ENCODE results near the gene SLC7A4.

The SLC7A4 gene

DNA sequence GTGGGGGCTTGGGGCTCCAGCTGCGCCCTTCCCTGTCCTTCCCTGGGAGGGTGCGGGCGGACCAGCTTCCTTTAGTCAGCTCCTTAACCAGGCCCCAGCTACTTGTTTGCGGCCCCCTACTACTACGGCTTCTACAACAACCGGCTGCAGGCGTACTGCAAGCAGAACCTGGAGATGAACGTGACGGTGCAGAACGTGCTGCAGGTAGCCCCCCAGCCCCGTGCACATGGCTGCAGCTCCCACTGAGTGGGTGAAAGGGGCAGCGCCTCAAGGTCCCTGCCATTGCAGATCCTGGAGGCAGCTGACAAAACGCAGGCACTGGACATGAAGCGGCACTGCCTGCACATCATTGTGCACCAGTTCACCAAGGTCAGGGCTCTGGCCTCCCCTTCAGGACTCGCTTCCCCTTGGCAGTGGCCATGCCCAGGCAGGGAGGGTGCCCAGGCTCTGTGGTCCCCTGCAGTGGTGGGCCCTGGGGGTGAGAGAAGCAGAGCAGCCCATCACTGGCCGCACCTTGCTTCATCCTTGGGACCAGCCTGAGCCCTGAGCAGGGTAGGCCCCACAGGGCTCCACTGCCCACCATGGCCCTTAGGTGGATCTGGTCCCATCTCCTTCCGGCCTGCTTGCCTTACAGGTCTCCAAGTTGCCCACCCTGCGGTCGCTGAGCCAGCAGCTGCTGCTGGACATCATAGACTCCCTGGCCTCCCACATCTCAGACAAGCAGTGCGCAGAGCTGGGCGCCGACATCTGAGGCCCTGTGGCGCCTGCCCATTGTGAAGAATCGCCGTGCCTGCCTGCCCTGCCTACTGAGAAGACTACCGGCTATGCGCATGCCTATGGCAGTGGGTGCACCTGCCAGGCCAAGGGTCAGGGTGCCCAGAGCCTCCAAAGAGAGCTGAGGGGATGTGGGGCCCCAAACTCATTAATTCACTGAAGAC is 35.5 kb downstream of the SLC7A4 start:
- DNase-seq: no peak

DNA sequence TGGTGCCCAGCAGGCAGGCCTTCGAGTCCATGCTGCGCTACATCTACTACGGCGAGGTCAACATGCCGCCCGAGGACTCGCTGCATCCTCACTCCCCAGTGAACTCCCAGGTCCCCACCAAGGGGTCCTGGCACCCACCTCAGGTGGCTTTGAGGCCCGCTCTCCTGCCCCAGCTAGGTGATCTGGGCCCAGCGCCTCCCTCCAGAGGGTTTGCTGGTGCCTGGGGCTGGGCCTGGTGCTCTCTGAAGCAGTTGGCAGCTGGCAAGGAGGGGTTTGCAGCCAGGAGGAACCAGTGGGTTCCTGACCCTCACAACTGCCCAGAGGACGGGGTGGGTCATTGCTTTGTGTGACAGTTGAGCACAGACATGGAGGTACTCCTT is 36.3 kb downstream of the SLC7A4 start:
- DNase-seq: no peak

DNA sequence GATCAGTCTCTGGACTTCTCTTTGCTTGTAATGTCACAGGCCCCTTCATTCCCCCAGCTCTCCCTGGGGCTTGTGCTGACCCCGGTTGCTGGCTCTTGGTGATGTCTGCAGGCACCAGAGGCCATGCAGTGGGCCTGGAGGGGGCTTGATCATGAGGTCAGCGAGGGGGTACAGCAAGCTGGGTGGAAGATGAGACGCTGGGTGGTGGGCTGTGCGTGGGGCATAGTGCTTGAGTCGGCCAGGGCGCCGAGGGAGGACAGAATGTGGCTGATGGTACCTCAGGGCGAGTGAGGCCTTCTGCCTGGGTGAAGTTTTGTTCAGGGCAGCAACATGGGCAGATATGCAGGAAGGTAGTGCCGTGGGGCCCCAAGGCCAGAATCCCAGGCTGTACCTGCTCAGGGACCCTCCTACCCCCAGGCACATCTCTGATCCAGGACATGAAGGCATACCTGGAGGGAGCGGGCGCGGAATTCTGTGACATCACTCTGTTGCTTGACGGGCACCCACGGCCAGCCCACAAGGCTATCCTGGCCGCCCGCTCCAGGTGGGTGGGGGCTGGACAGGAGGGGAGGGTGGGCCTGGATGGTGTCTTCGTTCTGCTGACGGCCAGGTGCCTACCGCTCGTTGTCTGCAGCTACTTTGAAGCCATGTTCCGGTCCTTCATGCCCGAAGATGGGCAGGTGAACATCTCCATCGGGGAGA is 36.9 kb downstream of the SLC7A4 start:
- DNase-seq: no peak

DNA sequence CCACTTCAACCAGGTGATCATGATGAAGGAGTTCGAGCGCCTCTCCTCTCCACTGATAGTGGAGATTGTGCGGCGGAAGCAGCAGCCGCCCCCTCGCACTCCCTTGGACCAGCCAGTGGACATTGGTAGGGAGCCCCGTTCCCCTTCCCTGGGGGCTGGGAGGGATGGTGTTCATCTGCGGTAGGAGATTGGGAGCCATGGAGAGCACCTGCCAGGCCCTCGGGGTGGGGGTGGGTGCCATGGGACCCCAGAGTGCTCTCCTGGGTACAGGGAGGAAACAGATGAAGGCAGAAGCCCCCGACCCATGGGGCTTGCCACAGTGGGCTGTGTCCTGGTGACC is 37.5 kb downstream of the SLC7A4 start:
- DNase-seq: no peak

DNA sequence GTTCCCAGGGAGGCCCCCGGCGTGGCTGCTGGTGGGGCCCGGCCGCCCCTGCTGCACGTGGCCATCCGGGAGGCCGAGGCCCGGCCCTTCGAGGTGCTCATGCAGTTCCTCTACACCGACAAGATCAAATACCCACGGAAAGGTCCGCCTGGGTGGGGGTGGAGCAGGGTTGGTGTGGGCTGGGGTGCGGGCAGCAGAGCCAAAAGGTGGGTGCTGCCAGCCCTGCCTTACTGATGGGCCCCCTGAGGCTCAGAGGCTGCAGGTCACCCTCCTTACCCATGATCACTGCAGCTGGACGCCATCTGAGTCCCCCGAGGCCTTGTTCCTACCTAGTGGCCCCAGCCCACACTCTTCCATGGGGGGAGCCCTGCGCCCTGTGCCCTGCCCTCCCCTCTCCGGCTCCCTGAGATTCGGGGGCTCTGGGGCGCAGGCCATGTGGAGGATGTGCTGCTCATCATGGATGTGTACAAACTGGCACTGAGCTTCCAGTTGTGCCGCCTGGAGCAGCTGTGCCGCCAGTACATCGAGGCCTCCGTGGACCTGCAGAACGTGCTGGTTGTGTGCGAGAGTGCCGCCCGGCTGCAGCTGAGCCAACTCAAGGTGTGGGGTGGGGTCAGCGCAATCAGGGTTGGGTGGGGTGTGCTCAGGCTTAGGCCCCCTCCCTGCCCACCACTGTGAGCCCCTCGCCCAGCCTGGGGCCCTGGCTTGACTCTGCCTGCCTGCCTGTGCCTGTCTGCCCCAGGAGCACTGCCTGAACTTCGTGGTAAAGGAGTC is 38.0 kb downstream of the SLC7A4 start:
- no peak for DNase-seq

DNA sequence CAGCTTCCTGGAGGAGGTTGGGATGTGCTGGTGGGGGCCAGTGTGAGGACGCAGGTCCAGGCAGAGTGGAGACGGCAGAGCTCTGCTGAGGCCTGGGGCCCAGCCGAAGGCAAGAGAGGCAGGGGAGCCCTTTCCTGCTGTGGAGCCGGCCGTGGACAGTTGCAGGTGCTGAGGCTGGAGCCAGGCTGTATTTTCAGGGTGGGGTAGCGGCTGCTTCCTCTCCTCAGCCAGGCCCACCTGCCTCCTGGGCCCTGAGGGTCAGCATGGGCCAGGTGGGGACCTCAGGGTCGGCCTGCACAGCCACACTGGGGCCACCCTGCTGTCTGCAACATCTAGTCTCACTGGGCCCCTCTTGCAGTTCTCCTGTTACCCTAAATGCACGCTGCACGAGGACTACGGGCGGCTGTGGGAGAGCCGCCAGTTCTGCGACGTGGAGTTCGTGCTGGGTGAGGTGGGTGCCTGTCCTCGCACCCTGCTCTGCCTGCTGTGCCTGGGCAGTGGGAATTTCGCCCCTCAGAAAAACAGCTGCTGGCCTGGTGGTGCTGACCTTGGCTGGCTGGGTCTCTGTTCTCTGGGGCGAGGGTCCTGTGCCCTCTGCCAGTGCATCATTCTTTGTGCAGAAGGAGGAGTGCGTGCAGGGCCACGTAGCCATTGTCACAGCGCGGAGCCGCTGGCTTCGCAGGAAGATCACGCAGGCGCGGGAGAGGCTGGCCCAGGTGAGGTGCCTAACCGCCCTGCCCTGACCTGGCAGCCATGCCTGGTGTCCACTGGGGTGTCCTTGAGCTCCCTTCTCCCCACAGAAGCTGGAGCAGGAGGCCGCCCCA is 38.8 kb downstream of the SLC7A4 start:
- no peak for DNase-seq

DNA sequence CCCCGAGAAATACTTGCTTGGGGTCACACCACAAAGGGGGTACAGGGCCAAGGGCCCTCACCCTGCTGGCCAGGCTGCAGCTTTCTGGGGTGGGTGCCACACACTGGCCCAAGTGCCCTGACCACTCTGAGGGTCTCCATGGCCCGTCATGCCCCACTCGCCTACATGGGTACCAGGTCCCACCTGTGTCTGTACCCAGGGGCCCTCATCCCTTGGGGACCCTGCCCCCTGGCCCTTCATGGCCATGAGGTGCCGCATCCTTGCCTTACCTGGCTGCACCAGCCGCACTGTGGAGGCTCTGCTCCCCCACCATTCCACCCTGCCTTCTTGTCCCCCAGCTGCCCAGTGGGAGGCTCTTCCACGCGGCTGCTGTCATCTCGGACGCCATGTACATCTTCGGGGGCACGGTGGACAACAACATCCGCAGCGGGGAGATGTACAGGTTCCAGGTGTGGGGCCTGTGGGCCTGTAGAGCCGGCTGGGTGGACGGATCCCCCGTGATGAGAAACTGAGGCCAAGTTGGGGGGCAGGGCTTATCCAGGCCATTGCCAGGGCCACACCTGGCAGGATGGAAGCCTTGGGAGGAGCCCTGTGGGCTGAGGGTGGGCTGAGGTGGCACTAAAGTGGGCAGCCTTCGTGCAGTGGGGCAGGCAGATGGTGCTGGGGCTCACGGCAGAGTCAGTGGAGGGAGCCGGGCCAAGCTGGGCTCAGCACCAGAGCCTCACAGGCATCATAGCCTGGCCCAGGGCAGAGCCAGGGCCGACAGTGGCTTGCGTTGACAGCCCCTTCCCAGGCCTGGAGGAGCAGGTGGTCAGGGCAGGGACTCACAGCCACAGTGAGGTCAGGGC is 39.7 kb downstream of the SLC7A4 start:
- DNase-seq: no peak

DNA sequence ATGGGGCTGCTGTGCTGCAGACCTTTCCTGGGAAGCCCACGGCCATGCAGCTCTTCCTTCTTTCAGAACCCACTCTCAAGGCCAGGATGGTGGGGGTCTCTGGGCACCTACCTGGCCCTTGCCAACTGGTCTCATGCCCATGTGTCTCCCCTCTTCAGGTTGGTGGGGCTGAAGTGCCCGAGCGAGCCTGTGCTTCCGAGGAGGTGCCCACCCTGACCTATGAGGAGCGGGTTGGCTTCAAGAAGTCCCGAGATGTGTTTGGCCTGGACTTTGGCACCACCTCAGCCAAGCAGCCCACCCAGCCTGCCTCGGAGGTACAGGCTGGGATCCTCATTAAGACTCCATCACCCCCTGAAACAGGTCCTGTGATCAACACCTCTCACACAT is 40.3 kb downstream of the SLC7A4 start:
- DNase-seq: no peak

DNA sequence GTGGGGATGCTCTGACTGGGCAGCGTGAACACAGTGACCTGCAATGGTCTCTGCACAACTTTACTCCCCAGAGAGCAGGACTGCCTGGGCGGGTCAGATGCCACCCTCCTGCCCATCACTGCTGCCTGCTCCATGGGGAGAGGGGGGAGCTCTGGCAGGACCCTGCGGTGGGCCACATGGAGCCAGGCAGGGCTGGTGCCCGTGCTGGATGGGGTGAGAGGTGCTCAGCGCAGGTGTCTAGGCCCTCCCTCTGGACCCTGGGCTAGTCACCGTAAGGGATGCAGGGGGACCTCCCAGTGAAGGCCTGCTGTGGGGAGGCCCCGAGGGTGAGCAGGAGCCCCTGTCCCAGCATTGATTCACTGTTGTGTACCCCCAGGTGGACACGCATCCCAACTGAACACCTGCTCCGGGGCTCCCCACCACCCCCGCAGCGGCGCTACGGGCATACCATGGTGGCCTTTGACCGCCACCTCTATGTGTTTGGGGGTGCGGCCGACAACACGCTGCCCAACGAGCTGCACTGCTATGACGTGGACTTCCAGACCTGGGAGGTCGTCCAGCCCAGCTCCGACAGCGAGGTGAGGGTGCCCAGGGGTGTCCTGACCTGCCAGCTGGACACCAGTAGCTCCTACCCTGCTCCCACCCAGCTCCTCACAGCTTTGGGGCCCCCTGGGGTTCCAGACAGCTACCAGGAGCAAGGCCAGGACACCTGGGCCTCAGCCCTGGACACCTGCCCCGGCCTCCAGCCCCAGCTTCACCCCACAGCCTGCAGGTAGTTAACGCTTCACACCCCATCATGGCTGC is 40.9 kb downstream of the SLC7A4 start:
- no peak for DNase-seq

DNA sequence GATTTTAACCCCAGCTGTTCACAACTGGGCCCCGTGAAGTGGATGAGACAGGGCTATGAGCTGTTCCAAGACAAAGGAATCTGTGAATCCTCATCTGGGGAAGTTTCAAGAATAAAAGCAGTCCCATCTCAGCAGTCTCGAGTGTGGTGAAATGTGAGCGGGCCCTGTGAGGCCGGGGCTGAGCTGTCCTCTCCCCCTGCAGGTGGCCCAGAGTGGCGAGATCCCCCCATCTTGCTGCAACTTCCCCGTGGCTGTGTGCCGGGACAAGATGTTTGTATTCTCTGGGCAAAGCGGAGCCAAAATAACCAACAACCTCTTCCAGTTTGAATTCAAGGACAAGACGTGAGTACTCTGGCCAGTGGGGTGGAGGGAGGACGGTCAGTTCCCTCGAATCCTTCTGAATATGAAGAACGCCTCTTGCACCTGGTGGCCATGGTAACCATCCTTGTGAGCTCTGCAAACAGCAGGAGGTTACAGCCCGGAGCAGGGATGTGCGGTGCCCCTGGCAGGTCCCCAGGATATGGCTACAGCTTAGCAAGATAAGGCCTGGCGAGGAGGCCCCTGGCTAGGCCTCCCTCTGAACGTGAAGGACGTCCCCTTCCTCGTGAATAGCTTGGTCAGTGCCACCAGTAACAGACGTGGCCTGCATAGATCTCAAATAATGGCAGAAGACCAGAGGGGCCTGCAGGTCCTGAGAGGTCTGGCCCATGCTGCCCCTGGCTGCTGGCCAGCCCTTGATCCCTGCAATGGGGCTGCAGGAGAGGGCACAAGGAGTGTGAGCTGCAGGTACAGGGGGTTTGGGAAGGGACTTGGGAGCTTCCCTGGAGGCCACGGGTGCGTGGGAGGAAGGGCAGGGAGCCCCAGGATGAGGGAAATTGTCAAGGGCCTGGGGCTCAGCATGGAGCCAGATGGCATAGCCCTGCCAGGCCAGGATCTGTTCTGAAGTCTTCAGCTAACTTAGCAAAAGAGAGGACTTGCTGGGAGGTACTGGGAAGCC is 41.9 kb downstream of the SLC7A4 start:
- no peak for DNase-seq

DNA sequence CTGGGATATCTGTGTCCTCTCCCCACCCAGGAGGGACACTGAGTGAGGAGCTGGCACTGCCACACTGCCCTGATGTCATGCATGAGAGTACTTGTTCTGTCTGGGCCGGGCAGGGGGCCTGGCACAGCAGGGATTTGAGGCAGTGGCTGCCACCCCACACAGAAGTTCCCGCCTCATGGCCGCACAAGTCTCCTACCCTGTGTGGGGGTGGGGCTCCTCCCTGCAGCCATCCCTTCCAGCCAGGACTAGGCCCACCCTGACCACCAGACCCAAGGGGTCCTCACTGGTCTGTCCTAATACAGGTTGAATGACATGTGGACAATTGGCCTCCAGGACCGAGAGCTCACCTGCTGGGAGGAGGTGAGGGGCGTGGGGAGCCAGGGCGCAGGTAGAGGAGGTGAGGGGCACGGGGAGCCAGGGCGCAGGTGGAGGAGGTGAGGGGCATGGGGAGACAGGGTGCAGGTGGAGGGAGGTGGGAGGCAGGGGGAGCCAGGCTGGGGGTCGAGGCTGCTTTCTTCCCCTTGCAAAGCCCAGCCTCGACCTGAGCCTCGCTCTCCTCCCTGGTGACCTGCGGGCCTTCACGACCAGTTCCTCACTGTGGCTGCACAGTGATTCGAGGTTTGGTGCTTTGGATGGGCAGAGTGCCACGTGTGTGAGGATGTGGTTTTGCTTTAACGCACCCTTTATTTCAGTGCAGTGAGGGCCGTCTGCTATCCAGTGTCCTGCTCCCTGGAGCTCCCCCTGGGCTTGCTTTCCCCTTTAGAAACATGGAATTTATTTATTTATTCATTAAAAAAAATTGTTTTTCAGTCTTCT is 42.8 kb downstream of the SLC7A4 start:
- DNase-seq: no peak

DNA sequence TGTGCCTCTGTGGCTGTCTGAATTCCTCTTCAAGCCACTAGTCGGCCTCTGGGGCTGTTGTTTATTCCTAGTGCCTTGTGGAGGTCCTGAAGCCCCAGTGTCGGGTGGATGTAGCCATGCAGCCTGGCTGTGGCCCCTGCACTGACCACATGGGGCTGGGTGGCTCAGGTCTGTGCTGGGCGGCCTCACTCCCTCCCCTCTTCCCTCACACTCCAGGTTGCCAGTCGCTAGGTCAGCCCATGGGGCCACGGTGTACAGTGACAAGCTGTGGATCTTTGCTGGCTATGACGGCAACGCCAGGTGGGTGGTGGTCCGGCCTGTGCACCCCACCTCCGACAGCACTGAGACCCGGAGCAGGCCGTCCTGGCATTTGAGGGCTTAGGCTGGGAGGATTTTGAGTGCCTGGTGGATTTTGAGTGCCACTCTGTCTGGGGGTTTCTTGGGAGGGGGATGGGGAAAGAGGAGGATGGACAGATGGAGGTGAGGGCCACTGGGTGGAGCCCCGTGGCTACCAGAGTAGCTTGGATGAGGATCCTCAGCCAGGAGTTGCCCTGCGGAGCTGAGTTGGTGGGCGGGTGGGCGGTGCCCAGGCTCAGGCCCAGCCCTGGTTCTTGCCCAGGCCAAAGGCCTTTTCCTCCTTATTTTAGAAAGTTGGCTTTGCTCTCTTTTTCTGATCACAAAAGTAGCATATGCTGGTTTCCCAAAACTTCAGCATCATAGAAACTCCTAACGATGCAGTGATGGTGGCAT is 43.6 kb downstream of the SLC7A4 start:
- DNase-seq: no peak

DNA sequence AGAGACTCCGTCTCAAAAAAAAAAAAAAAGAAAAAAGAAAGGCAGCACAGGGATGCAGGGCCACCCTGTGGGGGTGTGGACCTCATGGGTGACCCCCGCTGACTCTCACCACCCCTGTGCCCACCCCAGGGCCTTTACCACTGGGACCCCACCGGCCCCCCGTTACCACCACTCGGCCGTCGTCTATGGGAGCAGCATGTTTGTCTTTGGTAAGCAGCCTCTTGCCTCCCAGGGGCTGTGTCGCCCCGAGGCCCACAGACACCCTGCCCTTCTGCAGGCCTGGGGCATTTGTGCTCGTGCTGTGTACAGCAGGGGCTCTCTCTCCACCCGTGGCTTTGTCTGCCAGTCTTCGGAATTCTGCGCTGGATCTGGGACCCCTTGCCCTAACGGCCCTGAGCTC is 45.0 kb downstream of the SLC7A4 start:
- no peak for DNase-seq

DNA sequence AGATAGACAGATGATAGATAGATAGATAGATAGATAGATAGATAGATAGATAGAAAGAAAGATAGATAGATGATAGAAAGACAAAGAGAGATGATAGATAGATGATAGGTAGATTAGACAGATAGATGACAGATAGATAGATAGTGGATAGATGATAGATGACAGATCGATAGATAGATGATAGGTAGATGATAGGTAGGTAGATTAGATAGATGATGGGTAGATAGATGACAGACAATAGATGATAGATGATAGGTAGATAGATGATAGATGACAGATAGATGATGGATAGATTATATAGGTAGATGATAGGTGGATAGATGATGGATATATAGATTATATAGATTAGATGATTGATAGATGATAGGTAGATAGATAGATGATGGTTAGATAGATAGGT is 46.0 kb downstream of the SLC7A4 start:
- DNase-seq: no peak

DNA sequence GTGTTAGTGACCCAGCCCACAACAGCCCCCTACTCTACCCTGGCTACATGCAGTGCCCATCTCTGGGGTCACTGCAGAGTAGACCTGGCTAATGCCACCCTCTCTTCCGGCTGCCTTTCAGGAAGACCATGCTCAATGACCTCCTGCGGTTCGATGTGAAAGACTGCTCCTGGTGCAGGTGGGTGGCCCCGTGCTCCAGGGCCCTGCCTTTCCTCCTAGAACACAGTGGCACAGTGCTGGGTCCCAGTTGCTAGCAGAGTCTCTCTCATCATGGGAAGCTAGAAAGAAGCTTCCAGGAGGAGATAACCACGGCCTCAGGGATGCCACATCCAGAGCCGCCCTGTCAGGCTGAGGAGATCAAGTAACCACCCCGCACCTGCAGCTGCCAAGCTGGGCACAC is 46.6 kb downstream of the SLC7A4 start:
- no peak for DNase-seq

DNA sequence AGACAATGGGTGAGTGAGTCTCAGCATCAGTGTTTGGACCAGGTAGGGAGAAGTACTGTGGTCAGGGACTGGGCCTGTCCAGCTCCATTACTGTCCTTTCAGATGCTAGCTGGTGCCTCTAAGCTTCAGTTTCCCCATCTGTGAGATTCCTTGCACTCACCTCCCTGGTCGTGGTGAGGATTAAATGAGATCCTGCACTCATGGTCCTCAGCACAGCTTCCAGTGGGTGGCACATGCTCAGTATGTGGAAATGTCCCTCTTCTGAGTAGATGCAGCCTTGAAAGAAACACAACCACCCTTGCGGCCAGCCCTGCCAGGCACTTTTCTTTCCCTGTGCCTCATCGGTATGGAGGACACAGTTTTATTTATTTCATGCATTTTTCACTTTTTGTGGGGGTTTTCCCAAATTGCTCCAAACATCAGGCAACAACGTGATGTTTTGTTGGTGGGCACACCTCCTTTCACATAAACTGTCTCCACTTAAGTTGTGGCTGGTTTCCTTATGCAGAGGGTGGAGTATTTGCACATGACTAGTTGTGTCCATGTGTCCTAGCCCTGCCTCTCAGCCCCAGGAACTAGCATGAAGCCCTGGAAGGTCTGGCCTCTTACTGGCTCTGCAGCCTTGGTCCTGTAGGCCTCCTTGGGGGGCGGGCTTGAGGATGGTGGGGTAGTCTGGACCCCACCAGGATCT is 49.1 kb downstream of the SLC7A4 start:
- no peak for DNase-seq

DNA sequence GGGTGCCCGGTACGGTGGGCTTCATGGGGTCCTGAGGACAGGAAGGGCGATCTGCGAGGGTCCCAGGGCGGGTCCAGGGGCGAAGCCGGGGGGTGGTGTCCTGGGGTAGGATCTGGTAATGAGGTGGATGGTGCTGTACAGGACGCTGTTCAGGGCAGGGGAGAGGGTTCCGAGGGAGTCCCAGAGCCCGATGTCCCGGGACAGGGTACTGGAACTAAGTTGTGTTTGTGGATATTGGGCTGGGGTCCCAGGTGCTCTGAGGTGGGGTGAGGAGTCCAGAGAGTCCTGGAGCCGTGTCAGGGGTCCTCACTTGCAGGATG is 49.8 kb downstream of the SLC7A4 start:
- no peak for DNase-seq
